Lower lobe of right lung (tissue), 2 donors: ENCODE results near the gene CDX2. TPM values are rescaled to one million over a fixed set of nuclear protein-coding genes. Genes with fewer than 3 reads are reported as not detected.
A peak's percentile ranks its signal among the peaks of the same experiment; 100 is the strongest.

ENCODE experiments used
- ATAC-seq, 2 donors: fragments of 200-7000 bp; cut with Tn5 transposase; one replicate each; pipeline ENCODE4 v1.9.1; 2020 to 2022; ENCODE audit warnings: mild to moderate bottlenecking in 2 of 2, moderate library complexity in 2 of 2
- DNase-seq: peaks from one replicate; pipeline ENCODE4 v3.0.0-alpha.2; 2020
- H3K27ac ChIP-seq: fragments of 200-600 bp; one replicate; pipeline ENCODE4 v1.8.0; 2022
- H3K27me3 ChIP-seq: fragments of 200-600 bp; one replicate; pipeline ENCODE4 v1.8.0; 2022; ENCODE audit warnings: low read depth
- H3K36me3 ChIP-seq: fragments of 200-600 bp; one replicate; pipeline ENCODE4 v1.8.0; 2022; ENCODE audit warnings: mild to moderate bottlenecking
- H3K4me1 ChIP-seq: fragments of 200-600 bp; one replicate; pipeline ENCODE4 v1.8.0; 2022
- H3K4me3 ChIP-seq: fragments of 200-600 bp; one replicate; pipeline ENCODE4 v1.8.0; 2022; ENCODE audit warnings: mild to moderate bottlenecking
- H3K9me3 ChIP-seq: fragments of 200-600 bp; one replicate; pipeline ENCODE4 v1.8.0; 2022
- intact Hi-C: fragments of 100-400 bp; cut with DNase I; formaldehyde crosslinking; loops from one replicate; pipeline ENCODE4 v1.11.0; 2022
- total RNA-seq: library from RNA; stranded (reverse); fragmentation: NEBNext Ultra II Directional; extraction: Animal tissue kit (Norgen Biotek cat#: 25700); gene quantifications from one replicate; pipeline ENCODE4 v1.2.1, GENCODE V29; 2021
- TF ChIP-seq, protein P1 (sequence below): fragments of 200-600 bp; IDR thresholded peaks from one replicate; pipeline ENCODE4 v1.8.0; 2022; ENCODE audit warnings: antibody characterized with exemption, mild to moderate bottlenecking
- donor health status: DM: no; HTN: yes; CAD: no; lungs with severe emphysema.

CDX2 gene
- total RNA-seq, 1 donor from 2014 or later, result not detected

GRCh38 chr13:27923794-27924528 lies 45.2 kb downstream of the CDX2 start:
- Histone ChIP-seq H3K27ac (no peak overlapping the region), H3K36me3 (no peaks in the 10 kb centered on the region), H3K9me3 (no peaks in the 10 kb centered on the region), H3K4me1 (peaks cover 21% of the 10 kb centered on the region), H3K27me3 (peaks cover 98% of the 10 kb centered on the region), H3K4me3 (no peak overlapping the region)
- no peak for DNase-seq
- intact Hi-C loops, result no loop called here
- TF ChIP-seq, protein P1, sequence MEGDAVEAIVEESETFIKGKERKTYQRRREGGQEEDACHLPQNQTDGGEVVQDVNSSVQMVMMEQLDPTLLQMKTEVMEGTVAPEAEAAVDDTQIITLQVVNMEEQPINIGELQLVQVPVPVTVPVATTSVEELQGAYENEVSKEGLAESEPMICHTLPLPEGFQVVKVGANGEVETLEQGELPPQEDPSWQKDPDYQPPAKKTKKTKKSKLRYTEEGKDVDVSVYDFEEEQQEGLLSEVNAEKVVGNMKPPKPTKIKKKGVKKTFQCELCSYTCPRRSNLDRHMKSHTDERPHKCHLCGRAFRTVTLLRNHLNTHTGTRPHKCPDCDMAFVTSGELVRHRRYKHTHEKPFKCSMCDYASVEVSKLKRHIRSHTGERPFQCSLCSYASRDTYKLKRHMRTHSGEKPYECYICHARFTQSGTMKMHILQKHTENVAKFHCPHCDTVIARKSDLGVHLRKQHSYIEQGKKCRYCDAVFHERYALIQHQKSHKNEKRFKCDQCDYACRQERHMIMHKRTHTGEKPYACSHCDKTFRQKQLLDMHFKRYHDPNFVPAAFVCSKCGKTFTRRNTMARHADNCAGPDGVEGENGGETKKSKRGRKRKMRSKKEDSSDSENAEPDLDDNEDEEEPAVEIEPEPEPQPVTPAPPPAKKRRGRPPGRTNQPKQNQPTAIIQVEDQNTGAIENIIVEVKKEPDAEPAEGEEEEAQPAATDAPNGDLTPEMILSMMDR, result no peak
- ATAC-seq, result no peak

DNA sequence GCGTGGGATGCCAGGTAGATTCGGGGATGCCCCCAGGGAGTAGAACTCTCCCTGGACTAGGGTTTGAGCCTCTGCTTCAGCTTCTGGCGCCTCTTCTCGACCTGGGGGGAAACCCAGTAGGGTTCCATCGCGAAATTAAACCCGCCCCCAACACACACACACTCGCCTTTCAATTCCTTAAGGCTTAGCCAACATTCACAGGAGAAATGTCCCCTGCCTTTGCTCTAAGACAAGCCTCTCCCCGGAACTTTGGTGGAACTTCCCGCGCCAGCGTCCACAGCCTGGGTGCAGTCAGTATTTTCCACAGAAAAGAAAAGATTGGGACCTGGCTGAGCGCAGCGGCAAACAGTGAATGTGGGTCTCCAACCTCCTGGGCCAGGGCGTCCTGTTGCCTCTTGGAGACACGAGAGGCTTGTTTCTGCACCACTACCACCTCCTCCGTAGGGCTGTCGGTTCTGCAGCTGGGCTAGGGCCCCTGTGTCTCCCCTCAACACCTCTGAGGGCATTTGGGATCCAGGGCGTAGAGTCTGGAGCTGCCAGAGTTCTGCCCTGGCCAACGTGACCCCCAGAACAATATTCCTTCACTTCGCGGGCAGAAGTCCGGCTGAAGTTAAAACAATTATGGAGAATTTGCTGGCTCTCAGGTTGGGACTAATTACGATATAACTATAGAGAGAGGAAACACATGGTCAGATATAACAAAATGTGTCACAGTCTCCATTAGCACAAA lies 46.1 kb downstream of the CDX2 start:
- H3K36me3 ChIP-seq, result no peaks in the 10 kb centered on the region

GRCh38 chr13:27921961-27922882 lies 46.9 kb downstream of the CDX2 start:
- H3K36me3 ChIP-seq, result no peaks in the 10 kb centered on the region
- ATAC-seq (no peak), DNase-seq (no peak)
- H3K4me1 ChIP-seq, result peaks cover 27% of the 10 kb centered on the region
- peaks cover 98% of the 10 kb centered on the region for H3K27me3 ChIP-seq
- H3K9me3 ChIP-seq, result no peaks in the 10 kb centered on the region
- no peak overlapping the region for H3K4me3 ChIP-seq
- no peak overlapping the region for H3K27ac ChIP-seq
- intact Hi-C loops, result no loop called here
- TF ChIP-seq, protein P1, result no peak

More for the DNA sequence above, 46.1 kb downstream of the CDX2 start:
- intact Hi-C loops, result no loop called here
- no peaks in the 10 kb centered on the region for H3K9me3 ChIP-seq
- no peak overlapping the region for H3K27ac ChIP-seq
- peaks cover 98% of the 10 kb centered on the region for H3K27me3 ChIP-seq
- TF ChIP-seq, protein P1, result no peak
- peaks cover 21% of the 10 kb centered on the region for H3K4me1 ChIP-seq
- ATAC-seq (no peak), DNase-seq (no peak)
- no peak overlapping the region for H3K4me3 ChIP-seq

DNA sequence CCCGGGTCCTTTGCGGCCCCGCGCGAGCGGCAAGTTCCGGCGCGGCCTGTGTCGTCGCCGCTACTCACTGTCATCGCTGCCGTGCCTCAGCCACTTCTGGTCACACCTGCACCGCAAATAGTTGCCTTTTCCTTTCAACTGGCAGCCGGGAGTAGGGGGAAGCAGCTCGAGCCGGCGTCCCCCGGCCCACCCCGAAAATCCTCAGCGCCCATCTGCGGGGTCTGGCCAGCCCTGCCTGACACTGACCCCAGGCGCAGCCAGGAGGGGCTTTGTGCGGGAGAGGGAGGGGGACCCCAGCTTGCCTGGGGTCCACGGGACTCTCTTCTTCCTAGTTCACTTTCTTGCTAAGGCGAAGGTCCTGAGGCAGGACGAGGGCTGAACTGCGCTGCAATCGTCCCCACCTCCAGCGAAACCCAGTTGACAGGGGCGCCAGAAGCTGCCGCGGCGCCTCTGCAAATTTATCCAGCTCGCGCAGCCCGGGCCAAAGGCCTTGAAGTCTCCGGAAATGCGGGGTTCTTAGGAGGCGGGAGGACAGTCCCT lies 47.6 kb downstream of the CDX2 start:
- Histone ChIP-seq H3K27me3 (peaks cover 98% of the 10 kb centered on the region), H3K4me1 (peaks cover 32% of the 10 kb centered on the region), H3K4me3 (peak overlapping the region; percentile 51), H3K36me3 (no peaks in the 10 kb centered on the region), H3K27ac (no peak overlapping the region), H3K9me3 (no peaks in the 10 kb centered on the region)
- intact Hi-C loops, result no loop called here
- no peak for DNase-seq
- TF ChIP-seq, protein P1, result no peak
- peak in 1 of 2 donors; percentile 21 for ATAC-seq
